Measurements from ENCODE around the gene SCAF11. TPM values are rescaled to one million over a fixed set of nuclear protein-coding genes. Genes with fewer than 3 reads are reported as not detected.

Gene SCAF11
- total RNA-seq, 2 experiments from 2014 or later: 130 TPM

GRCh38 chr12:45989287-45989686 is 1.1 kb downstream of the SCAF11 start:
- H3K27ac ChIP-seq (ENCODE audit: low read depth, low read length, poor library complexity, severe bottlenecking): peak overlapping the region; percentile 83
- H3K4me1 ChIP-seq (ENCODE audit: insufficient read depth, low read length, poor library complexity, severe bottlenecking): peaks cover 51% of the 10 kb centered on the region
- H3K4me3 ChIP-seq (ENCODE audit: low read depth, low read length, poor library complexity, severe bottlenecking): peak overlapping the region; percentile 78
- no TSS peak for BruUV-seq (replicated peaks)
- H3K9me3 ChIP-seq (ENCODE audit: low read length): peaks cover 11% of the 10 kb centered on the region; the same call in 1 of the 2 replicates
- H3K36me3 ChIP-seq (ENCODE audit: insufficient read depth, low read length): peaks cover 32% of the 10 kb centered on the region
- peak overlapping the region; percentile 80 for H3K4me2 ChIP-seq (ENCODE audit: low read length)
- H4K20me1 ChIP-seq (ENCODE audit: insufficient read depth, low read length): peaks cover 29% of the 10 kb centered on the region
- CTCF ChIA-PET (ENCODE audit: unreplicated experiment): no interaction called here
- intact Hi-C loops (cut with micrococcal nuclease; ENCODE audit: unreplicated experiment): no loop called here
- no peak for DNase-seq (ENCODE audit: low spot score)
- peaks cover 66% of the 10 kb centered on the region for H3K79me2 ChIP-seq (ENCODE audit: insufficient read depth, low read depth, low read length)
- H2AFZ ChIP-seq (ENCODE audit: low read length): no peak overlapping the region; the same call in 1 of the 2 replicates
- no peak for TF ChIP-seq EZH2phosphoT487 (IDR thresholded peaks at IDR 0.05; ENCODE audit: borderline replicate concordance, low read depth, low read length)
- TF ChIP-seq, protein P1, sequence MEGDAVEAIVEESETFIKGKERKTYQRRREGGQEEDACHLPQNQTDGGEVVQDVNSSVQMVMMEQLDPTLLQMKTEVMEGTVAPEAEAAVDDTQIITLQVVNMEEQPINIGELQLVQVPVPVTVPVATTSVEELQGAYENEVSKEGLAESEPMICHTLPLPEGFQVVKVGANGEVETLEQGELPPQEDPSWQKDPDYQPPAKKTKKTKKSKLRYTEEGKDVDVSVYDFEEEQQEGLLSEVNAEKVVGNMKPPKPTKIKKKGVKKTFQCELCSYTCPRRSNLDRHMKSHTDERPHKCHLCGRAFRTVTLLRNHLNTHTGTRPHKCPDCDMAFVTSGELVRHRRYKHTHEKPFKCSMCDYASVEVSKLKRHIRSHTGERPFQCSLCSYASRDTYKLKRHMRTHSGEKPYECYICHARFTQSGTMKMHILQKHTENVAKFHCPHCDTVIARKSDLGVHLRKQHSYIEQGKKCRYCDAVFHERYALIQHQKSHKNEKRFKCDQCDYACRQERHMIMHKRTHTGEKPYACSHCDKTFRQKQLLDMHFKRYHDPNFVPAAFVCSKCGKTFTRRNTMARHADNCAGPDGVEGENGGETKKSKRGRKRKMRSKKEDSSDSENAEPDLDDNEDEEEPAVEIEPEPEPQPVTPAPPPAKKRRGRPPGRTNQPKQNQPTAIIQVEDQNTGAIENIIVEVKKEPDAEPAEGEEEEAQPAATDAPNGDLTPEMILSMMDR (conservative IDR thresholded peaks at IDR 0.05; ENCODE audit: low read length): no peak
- H3K9me2 ChIP-seq (ENCODE audit: insufficient read depth, low read length): no peaks in the 10 kb centered on the region
- POLR2A ChIA-PET: interaction anchor here (0.6 to 1.4 kb wide), 5 partner anchors 54 to 1375 kb away, joined by 3 to 4 read pairs (median 3); no protein-coding TSS in a partner anchor

GRCh38 chr12:45988264-45988663 is 2.1 kb downstream of the SCAF11 start:
- no TSS peak for BruUV-seq (replicated peaks)
- TF ChIP-seq, protein P1 (conservative IDR thresholded peaks at IDR 0.05; ENCODE audit: low read length): no peak; the same call in 1 of the 2 replicates
- TF ChIP-seq EZH2phosphoT487 (IDR thresholded peaks at IDR 0.05; ENCODE audit: borderline replicate concordance, low read depth, low read length): no peak
- H3K4me3 ChIP-seq (ENCODE audit: low read depth, low read length, poor library complexity, severe bottlenecking): peak overlapping the region; percentile 78
- H3K9me3 ChIP-seq (ENCODE audit: low read length): peaks cover 11% of the 10 kb centered on the region; the same call in 1 of the 2 replicates
- H3K27ac ChIP-seq (ENCODE audit: low read depth, low read length, poor library complexity, severe bottlenecking): peak overlapping the region; percentile 83
- DNase-seq (ENCODE audit: low spot score): peak; percentile 12
- H2AFZ ChIP-seq (ENCODE audit: low read length): no peak overlapping the region
- H3K4me2 ChIP-seq (ENCODE audit: low read length): peak overlapping the region; percentile 80
- peaks cover 37% of the 10 kb centered on the region for H4K20me1 ChIP-seq (ENCODE audit: insufficient read depth, low read length)
- H3K9me2 ChIP-seq (ENCODE audit: insufficient read depth, low read length): no peaks in the 10 kb centered on the region
- CTCF ChIA-PET (ENCODE audit: unreplicated experiment): no interaction called here
- intact Hi-C loops (cut with micrococcal nuclease; ENCODE audit: unreplicated experiment): no loop called here
- POLR2A ChIA-PET: interaction anchor here (0.6 to 0.9 kb wide), 3 partner anchors 9 to 285 kb away, joined by 3 to 4 read pairs (median 3); no protein-coding TSS in a partner anchor
- peaks cover 43% of the 10 kb centered on the region for H3K36me3 ChIP-seq (ENCODE audit: insufficient read depth, low read length)
- H3K4me1 ChIP-seq (ENCODE audit: insufficient read depth, low read length, poor library complexity, severe bottlenecking): peaks cover 59% of the 10 kb centered on the region
- H3K79me2 ChIP-seq (ENCODE audit: insufficient read depth, low read depth, low read length): peaks cover 77% of the 10 kb centered on the region

DNA sequence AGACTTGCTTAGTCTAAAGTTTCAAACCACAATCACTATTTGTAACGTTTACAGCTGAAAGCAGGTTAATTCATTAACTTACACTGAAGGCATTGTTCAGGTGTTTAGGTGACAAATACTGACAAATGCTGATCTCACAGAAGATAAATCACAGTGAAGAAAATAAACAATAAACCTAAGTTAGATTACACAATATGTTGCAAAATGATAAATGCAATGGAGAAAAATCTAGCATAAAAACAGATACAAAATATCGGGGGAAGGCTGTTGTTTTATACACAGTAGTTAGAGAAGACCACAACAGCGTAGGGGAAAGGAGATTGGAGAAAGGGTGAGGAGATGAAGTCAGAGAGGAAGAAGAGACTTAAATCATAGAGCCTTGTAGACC is 3.0 kb downstream of the SCAF11 start:
- Histone ChIP-seq H3K4me3 (ENCODE audit: low read depth, low read length, poor library complexity, severe bottlenecking) (peak overlapping the region; percentile 78), H3K9me2 (ENCODE audit: insufficient read depth, low read length) (no peaks in the 10 kb centered on the region), H3K79me2 (ENCODE audit: insufficient read depth, low read depth, low read length) (peaks cover 78% of the 10 kb centered on the region), H2AFZ (ENCODE audit: low read length) (no peak overlapping the region), H3K4me2 (ENCODE audit: low read length) (peak overlapping the region; percentile 80), H4K20me1 (ENCODE audit: insufficient read depth, low read length) (peaks cover 46% of the 10 kb centered on the region), H3K4me1 (ENCODE audit: insufficient read depth, low read length, poor library complexity, severe bottlenecking) (peaks cover 53% of the 10 kb centered on the region), H3K27ac (ENCODE audit: low read depth, low read length, poor library complexity, severe bottlenecking) (peak overlapping the region; percentile 83), H3K9me3 (ENCODE audit: low read length) (peaks cover 11% of the 10 kb centered on the region; the same call in 1 of the 2 replicates), H3K36me3 (ENCODE audit: insufficient read depth, low read length) (peaks cover 52% of the 10 kb centered on the region)
- intact Hi-C loops (cut with micrococcal nuclease; ENCODE audit: unreplicated experiment): no loop called here
- ChIA-PET CTCF (ENCODE audit: unreplicated experiment) (no interaction called here), POLR2A (interaction anchor here (0.9 kb wide), 1 partner anchor 10 kb away, joined by 4 read pairs; no protein-coding TSS in a partner anchor)
- TF ChIP-seq EZH2phosphoT487 (IDR thresholded peaks at IDR 0.05; ENCODE audit: borderline replicate concordance, low read depth, low read length): no peak
- TF ChIP-seq, protein P1 (conservative IDR thresholded peaks at IDR 0.05; ENCODE audit: low read length): no peak
- no TSS peak for BruUV-seq (replicated peaks)
- no peak for DNase-seq (ENCODE audit: low spot score)
